HTERT RPE-1 (cell line): ENCODE measurements around the gene ELAVL1.
"Not testable (repeated sequence)": the region's sequence is repeated elsewhere in the genome, so short reads cannot be mapped to it uniquely, and the experiment has no call there.

Experiments
- in situ Hi-C: fragments of 300-500 bp; cut with MboI; formaldehyde crosslinking; loops from 4 replicates; pipeline ENCODE4 v1.14.3; 2020; ENCODE audit warnings: low sequenced_read_pairs

ELAVL1 gene

GRCh38 chr19:7924241-7924640 is 81.2 kb downstream of the ELAVL1 start:
- in situ Hi-C loops: no loop called here

- in situ Hi-C loops: no loop called here
Observed at GRCh38 chr19:7923295-7924191, 81.9 kb downstream of the ELAVL1 start.

- in situ Hi-C loops: no loop called here
Observed at GRCh38 chr19:7922836-7923195, 82.6 kb downstream of the ELAVL1 start.

GRCh38 chr19:7921967-7922835 is 83.2 kb downstream of the ELAVL1 start:
- in situ Hi-C loops: no loop called here

- in situ Hi-C loops: no loop called here
Observed at GRCh38 chr19:7921302-7921966, 84.0 kb downstream of the ELAVL1 start.

GRCh38 chr19:7920519-7921301 is 84.7 kb downstream of the ELAVL1 start:
- in situ Hi-C loops: no loop called here

GRCh38 chr19:7919610-7920518 is 85.6 kb downstream of the ELAVL1 start, which contains the start of gene SNAPC2:
TSS of gene SNAPC2 (plus strand) at chr19:7920338. CDS start at chr19:7920367, 29 bp downstream.
- in situ Hi-C loops: no loop called here

GRCh38 chr19:7918615-7919421 is 86.6 kb downstream of the ELAVL1 start:
- in situ Hi-C loops: no loop called here

GRCh38 chr19:7918062-7918614 is 87.3 kb downstream of the ELAVL1 start:
- in situ Hi-C loops: not testable (repeated sequence)

GRCh38 chr19:7917267-7918061 is 88.0 kb downstream of the ELAVL1 start:
- in situ Hi-C loops: no loop called here

- in situ Hi-C loops: no loop called here
Observed at GRCh38 chr19:7916955-7917266, 88.5 kb downstream of the ELAVL1 start.

- in situ Hi-C loops: no loop called here
Observed at GRCh38 chr19:7916103-7916954, 89.1 kb downstream of the ELAVL1 start.

GRCh38 chr19:7915250-7916102 is 90.0 kb downstream of the ELAVL1 start:
- in situ Hi-C loops: no loop called here

- in situ Hi-C loops: no loop called here
Observed at GRCh38 chr19:7914598-7915045, 90.8 kb downstream of the ELAVL1 start, which contains the start of gene TGFBR3L. TSS of gene TGFBR3L (plus strand) at chr19:7914830.

- in situ Hi-C loops: no loop called here
Observed at GRCh38 chr19:7914099-7914498, 91.3 kb downstream of the ELAVL1 start.

GRCh38 chr19:7913652-7914051 is 91.8 kb downstream of the ELAVL1 start:
- in situ Hi-C loops: no loop called here
